SK-N-SH treated with all-trans-retinoic acid at 6 μM for 48 hours (cell line): ENCODE results near the gene MICA.

Experiments used
- ARNTL ChIP-seq: fragments of 450-650 bp; formaldehyde crosslinking; IDR thresholded peaks from 2 replicates; pipeline ENCODE4 v1.5.0; 2020; ENCODE audit warnings: low read depth, mild to moderate bottlenecking, moderate library complexity, borderline replicate concordance
- BACH2 ChIP-seq: fragments of 250-450 bp; sonication (Bioruptor Pico); IDR thresholded peaks from 2 replicates; pipeline ENCODE4 v1.9.0; 2021; ENCODE audit warnings: mild to moderate bottlenecking, borderline replicate concordance
- CSDC2 ChIP-seq: fragments of 250-450 bp; sonication (Bioruptor Pico); IDR thresholded peaks from 2 replicates; pipeline ENCODE4 v1.5.0; 2020; ENCODE audit warnings: mild to moderate bottlenecking, moderate library complexity
- CSRNP3 ChIP-seq: fragments of 250-450 bp; sonication (Bioruptor Pico); IDR thresholded peaks from 2 replicates; pipeline ENCODE4 v1.5.1; 2021; ENCODE audit warnings: mild to moderate bottlenecking, moderate library complexity
- ESRRG ChIP-seq: fragments of 250-450 bp; sonication (Bioruptor Pico); IDR thresholded peaks from 2 replicates; pipeline ENCODE4 v1.6.1; 2021; ENCODE audit warnings: mild to moderate bottlenecking
- PATZ1 ChIP-seq: fragments of 250-450 bp; sonication (Bioruptor Pico); IDR thresholded peaks from 2 replicates; pipeline ENCODE4 v1.8.0; 2020; ENCODE audit warnings: mild to moderate bottlenecking, moderate library complexity, borderline replicate concordance
- PPARA ChIP-seq: fragments of 250-450 bp; sonication (Bioruptor Pico); IDR thresholded peaks from 2 replicates; pipeline ENCODE4 v1.5.0; 2020; ENCODE audit warnings: mild to moderate bottlenecking, borderline replicate concordance
- TCF4 ChIP-seq: fragments of 250-450 bp; sonication (Bioruptor Pico); IDR thresholded peaks from 2 replicates; pipeline ENCODE4 v1.8.0; 2021; ENCODE audit warnings: mild to moderate bottlenecking, moderate library complexity, borderline replicate concordance
- ZFP3 ChIP-seq: fragments of 250-450 bp; sonication (Bioruptor Pico); IDR thresholded peaks from 2 replicates; pipeline ENCODE4 v1.5.0; 2020; ENCODE audit warnings: mild to moderate bottlenecking, moderate library complexity
- ZFP30 ChIP-seq: fragments of 450-650 bp; formaldehyde crosslinking; IDR thresholded peaks from 2 replicates; pipeline ENCODE4 v1.5.0; 2022; ENCODE audit warnings: mild to moderate bottlenecking, moderate library complexity
- ZNF70 ChIP-seq: fragments of 450-650 bp; formaldehyde crosslinking; IDR thresholded peaks from 2 replicates; pipeline ENCODE4 v1.5.0; 2020; ENCODE audit warnings: mild to moderate bottlenecking, moderate library complexity
- TF ChIP-seq, protein P1 (sequence below): fragments of 250-450 bp; sonication (Bioruptor Pico); IDR thresholded peaks from 2 replicates; pipeline ENCODE4 v1.5.0; 2020; ENCODE audit warnings: mild to moderate bottlenecking, moderate library complexity

DNA sequence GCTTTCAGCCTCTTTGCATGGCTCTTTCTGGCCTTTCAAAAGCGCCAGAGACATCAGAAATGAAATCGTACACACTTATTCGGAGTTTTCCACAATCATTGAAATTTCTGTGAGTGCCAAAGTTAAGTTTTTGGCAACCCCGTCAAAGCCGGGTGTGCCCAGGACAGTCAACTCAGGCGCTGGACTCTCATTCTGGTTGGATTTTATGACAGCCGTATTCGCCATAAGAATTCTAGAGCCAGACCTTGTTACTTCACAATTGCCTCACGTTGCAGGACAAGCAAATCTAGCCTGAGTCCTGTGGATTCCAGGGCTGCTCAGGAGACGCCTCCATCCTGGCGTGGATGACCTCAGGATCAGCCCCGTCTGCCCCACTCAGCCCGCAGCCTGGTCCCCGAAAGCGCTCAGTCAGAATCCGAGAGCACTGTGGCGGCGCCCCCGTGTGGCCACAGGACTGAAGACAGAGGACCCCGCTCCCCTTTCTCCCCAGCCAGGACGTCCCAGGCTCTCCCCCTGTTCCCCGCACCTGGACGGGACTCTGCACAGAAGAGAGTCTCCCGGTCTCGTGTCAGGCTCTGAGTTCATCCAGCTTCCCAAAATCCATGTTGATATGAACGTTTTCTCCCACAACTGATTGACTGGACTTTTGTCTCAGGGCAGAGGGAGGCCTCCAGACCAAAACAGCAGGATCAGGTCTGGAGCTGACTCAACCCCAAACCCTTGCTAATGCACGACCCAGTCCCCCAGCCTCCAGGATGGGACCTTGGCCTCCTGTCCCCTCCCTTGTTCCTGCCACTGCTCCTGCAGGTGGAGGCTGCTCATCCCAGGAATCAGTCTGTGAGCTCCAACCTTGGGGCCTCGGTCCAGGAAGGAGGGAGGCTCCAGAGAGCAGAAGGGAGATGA, 38.2 kb downstream of the MICA start:
- TF ChIP-seq CSDC2 (CRISPR knock-in tag) (no peak), PPARA (CRISPR knock-in tag) (no peak), ZFP3 (CRISPR knock-in tag) (no peak), ZNF70 (CRISPR knock-in tag) (no peak), CSRNP3 (no peak), ARNTL (CRISPR knock-in tag) (no peak), BACH2 (CRISPR knock-in tag) (no peak), PATZ1 (CRISPR knock-in tag) (no peak), TCF4 (CRISPR knock-in tag) (no peak), ESRRG (no peak), ZFP30 (CRISPR knock-in tag) (no peak)
- TF ChIP-seq, protein P1, sequence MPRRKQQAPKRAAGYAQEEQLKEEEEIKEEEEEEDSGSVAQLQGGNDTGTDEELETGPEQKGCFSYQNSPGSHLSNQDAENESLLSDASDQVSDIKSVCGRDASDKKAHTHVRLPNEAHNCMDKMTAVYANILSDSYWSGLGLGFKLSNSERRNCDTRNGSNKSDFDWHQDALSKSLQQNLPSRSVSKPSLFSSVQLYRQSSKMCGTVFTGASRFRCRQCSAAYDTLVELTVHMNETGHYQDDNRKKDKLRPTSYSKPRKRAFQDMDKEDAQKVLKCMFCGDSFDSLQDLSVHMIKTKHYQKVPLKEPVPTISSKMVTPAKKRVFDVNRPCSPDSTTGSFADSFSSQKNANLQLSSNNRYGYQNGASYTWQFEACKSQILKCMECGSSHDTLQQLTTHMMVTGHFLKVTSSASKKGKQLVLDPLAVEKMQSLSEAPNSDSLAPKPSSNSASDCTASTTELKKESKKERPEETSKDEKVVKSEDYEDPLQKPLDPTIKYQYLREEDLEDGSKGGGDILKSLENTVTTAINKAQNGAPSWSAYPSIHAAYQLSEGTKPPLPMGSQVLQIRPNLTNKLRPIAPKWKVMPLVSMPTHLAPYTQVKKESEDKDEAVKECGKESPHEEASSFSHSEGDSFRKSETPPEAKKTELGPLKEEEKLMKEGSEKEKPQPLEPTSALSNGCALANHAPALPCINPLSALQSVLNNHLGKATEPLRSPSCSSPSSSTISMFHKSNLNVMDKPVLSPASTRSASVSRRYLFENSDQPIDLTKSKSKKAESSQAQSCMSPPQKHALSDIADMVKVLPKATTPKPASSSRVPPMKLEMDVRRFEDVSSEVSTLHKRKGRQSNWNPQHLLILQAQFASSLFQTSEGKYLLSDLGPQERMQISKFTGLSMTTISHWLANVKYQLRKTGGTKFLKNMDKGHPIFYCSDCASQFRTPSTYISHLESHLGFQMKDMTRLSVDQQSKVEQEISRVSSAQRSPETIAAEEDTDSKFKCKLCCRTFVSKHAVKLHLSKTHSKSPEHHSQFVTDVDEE (CRISPR knock-in tag), result no peak
